Suppressor macrophage treated with lipopolysaccharide for 1 hour (primary cell): ENCODE results near the gene LASP1.
"Not testable (repeated sequence)": the region's sequence is repeated elsewhere in the genome, so short reads cannot be mapped to it uniquely, and the experiment has no call there.

Source experiments
- DNase-seq, 3 donors: peaks; one replicate each; pipeline ENCODE4 v3.0.0-alpha.2; 2020 to 2022

Gene LASP1

DNA sequence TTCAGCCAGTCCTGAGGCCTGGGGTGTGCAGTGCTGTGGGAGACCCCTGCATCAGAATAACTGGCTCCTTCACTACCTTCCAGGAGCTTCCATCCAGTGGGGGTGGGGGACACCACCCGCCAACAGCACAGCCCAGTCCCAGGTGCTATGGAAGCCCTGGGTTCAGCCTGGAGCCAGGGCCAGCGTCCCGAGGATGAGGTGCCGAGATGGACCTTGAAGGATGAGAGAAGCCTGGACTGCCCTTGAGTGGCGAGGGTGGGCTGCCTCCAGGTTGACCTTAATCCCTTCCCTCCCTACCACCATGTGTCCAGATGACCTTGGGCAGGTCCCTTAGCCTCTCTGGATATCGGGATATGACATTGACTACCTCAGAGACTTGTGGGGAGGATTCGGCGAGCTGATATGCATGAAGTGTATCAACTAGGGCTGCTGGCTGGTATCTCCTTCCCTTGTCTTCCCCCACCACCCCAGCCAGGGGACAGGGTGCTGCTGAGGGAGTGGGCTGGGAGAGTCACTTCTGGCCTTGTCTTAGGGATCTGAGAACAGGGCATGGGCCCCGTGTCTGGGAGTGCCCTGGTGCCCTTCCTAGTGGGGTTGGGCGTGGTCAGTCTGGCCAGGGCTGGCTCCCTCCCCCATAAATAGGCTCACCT, 41.3 kb downstream of the LASP1 start:
- no peak for DNase-seq

DNA sequence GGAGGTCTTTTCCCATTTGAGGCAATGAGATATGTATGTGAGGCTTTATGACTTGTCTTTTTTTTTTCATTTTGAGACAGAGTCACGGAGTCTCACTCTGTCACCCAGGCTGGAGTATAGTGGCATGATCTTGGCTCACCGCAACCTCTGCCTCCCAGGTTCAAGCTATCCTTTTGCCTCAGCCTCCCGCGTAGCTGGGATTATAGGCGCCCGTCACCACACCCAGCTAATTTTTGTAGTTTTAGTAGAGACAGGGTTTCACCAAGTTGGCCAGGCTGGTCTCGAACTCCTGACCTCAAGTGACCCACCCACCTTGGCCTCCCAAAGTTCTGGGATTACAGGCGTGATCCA, 41.8 kb downstream of the LASP1 start:
- not testable (repeated sequence) for DNase-seq

DNA sequence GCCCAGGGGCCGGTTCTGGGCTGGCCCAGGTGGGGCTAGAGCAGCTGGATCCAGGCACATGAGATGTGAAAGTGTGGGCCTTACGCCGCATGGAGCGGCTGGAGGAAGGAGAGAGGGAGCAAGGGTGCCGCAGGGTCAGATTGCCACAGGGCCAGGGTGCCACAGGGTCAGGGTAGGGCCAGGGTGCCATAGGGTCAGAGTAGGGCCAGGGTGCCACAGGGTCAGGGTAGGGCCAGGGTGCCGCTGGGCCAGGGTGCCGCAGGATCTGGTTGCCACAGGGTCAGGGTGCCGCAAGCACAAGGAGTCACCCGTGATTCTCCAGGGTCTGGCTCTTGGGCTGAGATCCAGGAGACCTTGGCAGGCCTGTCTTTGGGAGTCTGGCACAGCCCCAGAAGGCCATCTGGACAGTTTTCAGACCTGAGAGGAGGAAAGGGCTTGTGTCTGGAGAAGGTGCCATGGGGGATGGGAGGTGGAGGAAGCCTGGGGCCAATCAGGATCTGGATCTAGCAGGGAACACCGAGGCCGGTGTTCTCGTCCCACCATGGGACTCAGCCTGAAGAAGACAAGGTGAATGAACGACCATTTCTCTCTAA, 42.5 kb downstream of the LASP1 start:
- DNase-seq, result no peak

DNA sequence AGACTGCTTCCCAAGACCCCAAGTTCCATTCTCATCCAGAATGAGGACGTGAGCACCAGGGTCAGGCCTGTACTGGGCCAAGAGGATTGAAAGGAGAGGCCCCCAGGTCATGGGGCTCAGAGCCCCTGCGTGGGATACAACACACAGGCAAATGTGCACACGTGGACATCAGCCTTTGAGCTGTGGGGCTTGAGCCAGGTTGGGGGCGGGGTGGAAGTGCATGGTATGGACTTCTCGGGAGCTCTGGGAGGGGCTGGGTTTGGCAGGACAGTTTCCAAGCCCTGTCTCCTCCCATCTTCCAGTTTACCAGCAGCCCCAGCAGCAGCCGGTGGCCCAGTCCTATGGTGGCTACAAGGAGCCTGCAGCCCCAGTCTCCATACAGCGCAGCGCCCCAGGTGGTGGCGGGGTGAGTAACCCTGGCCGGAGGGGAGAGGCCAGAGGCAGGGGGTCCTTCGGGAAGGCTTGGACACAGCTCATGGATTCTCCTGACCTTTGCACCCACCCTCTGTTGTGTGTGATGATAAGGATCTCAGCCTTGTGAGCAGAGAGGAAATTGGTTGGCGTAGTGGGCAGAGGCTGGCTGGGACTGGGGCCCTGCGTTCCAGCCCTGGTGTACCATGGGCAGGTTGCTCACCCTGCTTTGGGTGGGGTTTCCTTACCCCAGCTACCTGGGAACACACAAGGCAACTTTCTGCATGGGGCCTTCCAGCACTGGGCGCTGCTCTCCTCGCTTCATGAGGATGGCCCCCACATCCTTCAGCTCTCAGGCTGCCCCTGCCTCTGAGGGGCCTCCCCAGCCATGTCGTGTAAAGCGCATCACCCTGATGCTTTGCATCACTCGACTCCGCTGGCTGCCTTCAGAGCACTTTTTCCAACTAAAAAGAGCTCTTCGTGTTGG, 45.1 kb downstream of the LASP1 start:
- DNase-seq, result no peak

DNA sequence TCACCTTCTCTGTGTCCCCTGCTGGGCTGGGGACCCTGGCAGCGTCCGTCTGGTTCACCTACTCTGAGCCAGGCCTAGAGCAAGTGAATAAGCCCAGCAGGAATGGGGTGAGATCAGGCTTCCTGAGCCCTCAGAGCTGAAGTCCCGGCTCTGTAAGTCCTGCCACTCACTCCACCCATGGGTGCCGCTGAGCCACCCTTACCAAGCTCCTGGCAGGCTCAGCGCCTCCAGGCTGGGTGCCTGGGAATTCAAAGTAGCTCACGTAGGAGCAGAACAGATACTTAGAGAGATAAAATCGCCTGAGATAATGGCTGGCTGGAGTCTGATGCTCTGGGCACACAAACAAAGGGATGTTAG, 45.8 kb downstream of the LASP1 start:
- no peak for DNase-seq

DNA sequence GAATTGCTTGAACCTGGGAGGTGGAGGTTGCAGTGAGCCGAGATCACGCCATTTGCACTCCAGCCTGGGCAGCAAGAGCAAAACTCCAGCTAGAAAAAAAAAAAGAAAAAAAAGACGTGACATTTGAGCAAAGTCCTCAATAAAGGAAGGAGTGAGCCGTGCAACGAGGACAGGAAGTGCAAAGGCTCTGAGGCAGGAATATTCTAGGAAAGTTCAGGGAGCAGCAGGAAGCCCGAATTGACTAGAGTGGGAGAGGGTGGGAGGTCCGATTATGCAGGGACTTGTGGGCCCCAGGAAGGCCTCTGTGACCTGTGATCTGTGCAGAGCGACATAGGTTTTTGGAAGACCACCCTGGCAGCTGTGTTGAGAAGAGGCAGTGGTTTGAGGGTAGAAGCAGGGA, 46.9 kb downstream of the LASP1 start:
- DNase-seq, result no peak

DNA sequence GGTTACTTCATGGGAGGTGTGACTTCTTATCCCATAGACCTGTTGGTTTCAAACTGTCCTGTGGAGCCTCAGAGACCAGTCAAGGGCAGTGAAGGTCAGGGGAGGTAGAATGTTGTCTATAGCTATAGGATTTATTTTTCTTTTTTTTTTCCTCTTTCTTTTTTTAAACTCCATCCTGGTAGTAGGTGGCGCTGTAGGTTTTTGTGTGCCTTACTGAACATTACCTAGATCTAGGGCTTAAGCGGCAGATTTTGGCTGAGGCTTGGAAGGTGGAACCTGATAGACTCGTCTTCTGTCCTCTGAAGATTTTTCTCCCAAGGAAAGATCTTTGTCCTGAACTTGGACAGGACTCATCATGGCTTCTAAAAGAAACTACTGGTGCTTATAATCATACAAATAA, 47.4 kb downstream of the LASP1 start:
- DNase-seq, result no peak

DNA sequence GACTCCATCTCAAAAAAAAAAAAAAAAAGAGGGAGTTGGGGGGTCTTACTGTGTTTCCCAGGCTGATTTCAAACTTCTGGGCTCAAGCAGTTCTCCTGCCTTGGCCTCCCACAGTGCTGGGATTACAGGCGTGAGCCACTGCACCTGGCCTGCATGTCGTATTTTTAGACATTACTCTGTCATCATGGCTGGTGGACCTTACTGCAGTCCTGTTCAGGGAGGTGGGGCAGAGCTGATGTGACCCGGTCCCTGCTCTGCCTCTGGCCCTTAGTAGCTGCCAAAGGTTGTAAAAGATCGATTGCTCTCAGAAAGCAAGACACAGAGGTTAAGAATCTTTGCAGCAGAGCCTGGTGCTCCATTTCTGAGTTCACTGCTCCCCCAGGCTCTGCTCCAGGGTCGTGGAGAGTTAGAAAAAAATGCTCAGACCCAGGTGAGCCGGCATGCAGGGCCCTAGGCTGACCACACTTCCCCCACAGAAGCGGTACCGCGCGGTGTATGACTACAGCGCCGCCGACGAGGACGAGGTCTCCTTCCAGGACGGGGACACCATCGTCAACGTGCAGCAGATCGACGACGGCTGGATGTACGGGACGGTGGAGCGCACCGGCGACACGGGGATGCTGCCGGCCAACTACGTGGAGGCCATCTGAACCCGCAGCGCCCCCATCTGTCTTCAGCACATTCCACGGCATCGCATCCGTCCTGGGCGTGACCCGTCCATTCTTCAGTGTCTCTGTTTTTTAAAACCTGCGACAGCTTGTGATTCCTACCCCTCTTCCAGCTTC, 48.5 kb downstream of the LASP1 start:
- no peak for DNase-seq

DNA sequence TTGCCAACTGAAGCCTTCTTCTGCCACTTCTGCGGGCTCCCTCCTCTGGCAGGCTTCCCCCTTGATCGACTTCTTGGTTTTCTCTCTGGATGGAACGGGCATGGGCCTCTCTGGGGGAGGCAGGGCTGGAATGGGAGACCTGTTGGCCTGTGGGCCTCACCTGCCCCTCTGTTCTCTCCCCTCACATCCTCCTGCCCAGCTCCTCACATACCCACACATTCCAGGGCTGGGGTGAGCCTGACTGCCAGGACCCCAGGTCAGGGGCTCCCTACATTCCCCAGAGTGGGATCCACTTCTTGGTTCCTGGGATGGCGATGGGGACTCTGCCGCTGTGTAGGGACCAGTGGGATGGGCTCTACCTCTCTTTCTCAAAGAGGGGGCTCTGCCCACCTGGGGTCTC, 49.1 kb downstream of the LASP1 start:
- DNase-seq, result no peak

DNA sequence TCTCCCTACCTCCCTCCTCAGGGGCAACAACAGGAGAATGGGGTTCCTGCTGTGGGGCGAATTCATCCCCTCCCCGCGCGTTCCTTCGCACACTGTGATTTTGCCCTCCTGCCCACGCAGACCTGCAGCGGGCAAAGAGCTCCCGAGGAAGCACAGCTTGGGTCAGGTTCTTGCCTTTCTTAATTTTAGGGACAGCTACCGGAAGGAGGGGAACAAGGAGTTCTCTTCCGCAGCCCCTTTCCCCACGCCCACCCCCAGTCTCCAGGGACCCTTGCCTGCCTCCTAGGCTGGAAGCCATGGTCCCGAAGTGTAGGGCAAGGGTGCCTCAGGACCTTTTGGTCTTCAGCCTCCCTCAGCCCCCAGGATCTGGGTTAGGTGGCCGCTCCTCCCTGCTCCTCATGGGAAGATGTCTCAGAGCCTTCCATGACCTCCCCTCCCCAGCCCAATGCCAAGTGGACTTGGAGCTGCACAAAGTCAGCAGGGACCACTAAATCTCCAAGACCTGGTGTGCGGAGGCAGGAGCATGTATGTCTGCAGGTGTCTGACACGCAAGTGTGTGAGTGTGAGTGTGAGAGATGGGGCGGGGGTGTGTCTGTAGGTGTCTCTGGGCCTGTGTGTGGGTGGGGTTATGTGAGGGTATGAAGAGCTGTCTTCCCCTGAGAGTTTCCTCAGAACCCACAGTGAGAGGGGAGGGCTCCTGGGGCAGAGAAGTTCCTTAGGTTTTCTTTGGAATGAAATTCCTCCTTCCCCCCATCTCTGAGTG, 49.6 kb downstream of the LASP1 start:
- no peak for DNase-seq

DNA sequence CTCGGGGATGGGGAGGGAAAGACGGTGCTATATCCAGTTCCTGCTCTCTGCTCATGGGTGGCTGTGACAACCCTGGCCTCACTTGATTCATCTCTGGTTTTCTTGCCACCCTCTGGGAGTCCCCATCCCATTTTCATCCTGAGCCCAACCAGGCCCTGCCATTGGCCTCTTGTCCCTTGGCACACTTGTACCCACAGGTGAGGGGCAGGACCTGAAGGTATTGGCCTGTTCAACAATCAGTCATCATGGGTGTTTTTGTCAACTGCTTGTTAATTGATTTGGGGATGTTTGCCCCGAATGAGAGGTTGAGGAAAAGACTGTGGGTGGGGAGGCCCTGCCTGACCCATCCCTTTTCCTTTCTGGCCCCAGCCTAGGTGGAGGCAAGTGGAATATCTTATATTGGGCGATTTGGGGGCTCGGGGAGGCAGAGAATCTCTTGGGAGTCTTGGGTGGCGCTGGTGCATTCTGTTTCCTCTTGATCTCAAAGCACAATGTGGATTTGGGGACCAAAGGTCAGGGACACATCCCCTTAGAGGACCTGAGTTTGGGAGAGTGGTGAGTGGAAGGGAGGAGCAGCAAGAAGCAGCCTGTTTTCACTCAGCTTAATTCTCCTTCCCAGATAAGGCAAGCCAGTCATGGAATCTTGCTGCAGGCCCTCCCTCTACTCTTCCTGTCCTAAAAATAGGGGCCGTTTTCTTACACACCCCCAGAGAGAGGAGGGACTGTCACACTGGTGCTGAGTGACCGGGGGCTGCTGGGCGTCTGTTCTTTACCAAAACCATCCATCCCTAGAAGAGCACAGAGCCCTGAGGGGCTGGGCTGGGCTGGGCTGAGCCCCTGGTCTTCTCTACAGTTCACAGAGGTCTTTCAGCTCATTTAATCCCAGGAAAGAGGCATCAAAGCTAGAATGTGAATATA, 50.8 kb downstream of the LASP1 start:
- DNase-seq, result no peak

DNA sequence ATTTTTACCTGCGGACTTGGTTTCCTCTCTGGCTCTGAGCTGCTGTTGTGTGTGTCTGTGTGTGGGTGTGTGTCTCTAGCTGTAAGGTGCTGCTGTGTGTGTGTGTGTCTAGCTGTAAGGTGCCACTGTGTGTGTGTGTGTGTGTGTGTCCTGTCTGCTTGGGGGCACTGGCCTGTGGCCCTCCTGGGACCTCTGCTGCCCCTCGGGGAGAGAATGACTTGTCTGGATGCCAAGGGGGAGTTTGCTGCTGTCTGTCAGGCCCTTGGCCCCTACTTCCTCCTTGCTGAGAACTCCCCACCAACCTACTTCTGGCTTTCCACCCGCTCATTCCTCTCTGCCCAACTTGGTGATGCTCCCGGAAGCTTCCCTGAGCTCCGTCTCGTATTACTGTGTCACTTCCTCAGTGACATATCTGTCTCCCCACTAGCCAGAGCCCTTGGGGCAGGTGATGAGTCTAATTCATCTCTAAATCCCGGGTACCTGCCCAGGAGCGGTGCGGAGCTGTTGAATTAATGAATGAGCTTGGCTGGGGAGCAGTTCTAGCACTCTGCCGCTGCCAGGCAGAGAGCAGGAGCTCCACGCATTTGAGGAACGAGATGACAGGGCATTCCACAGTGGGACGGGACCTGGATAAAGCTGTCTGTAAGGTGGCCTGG, 52.0 kb downstream of the LASP1 start:
- DNase-seq, result peak; percentile 65 to 76 (median 67)

DNA sequence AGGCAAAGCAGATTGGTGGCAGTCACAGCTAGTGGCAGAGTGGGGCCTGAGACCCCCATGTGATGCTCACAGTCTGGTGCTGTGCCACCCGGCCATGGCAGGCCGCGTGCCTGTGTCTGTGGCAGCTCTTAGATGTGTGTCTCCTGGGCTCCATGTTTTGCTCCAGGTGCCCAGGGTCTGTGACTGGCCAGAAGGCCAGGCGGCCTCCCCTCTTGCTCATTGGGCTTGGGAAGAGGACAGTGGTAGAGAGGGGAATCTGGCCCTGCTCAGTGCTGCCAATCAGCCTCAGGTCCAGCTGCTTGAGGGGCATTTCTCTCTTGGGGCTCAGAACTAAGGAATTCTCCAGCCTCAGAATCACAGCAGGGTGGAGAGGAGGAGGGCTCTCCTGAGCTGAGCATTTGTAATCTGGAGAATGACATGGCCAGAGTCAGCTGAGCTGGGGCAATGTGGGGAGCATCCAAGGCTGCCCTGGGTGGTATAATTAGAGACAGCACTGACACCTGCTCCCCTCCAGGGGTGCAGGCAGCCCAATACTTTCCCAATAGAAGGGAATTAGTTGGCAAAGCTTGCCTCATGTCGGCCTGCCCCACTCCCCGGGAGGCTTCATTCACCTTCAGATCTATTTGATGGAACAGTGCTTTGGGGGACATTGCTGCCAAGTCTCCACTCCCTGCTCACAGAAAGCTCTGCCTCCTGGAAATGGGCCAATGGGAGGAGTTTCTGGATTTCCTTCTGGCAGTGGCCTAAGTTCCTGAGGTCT, 52.9 kb downstream of the LASP1 start:
- peak in 1 of 3 donors; percentile 44 for DNase-seq

DNA sequence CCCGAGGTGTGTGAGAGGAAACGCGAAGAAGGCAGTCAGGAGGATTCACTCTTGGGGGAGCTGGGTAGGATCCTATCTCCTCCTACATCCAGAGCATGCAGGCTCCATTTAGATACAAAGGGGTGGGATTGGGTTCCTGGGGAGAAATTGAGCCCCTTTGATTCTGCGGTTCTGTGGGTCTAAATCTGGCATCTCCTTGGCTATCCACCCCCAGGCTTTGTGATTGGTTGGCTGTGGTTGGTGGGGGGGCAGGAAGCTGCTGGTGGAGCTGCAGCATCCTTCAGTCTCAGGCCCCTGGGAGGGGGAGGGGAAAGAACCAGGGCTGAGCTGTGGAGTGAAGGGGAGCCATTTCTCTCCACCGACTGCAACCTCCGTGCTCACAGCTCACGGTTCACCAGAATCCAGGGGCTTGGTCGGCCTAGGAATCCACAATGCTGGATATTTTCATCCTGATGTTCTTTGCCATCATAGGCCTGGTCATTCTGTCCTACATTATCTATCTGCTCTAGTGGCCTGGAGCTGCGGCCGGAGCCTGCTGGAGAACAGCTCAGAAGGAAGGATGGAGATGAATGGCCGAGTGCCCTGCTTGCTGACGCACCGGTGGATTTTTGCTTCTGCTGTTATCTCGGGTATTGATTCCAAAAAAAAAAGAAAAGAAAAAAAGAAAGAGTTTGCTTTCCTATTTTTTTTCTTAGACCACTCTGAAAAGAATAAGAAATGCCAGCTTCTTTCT, 55.6 kb downstream of the LASP1 start, which contains the start of gene LASP1NB:
TSS of gene LASP1NB (plus strand) at position 352 of the 733 bp plus-strand sequence.
- no peak for DNase-seq

DNA sequence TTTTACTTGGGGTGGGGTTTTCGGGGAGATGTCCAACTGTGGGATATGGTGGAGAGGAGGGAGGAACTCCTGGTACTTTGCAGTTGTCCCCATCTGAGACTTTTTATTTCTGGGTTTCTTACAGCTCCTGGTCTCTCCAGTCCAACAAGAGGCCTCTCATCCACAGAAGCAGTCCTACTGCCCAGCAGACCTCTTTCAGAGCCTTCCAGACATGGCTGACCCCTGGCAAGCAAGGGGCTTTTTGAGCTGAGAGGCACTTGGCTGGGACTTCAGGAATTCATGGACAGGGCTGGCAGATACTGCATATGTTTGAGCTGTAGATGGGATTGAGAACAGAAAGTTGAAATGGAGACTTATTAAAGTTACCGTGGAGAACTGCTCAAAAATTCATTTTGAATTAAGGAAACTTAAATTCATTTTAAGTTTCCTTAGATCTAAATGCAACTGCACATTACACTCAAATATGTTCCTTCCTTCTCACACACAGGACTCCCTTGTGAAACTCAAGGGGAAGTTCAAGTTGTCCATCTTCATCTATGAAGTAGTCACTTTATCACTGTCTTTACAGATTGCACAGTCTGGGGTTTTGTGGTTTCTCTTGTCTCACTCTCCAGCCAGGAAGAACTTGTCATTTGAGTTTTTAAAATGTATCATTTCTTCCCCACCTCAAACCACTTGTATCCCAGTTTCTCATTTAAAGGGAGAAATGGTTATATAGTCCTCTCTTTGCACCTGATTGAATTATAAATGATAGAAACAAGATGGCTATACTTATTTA, 56.6 kb downstream of the LASP1 start:
- peak; percentile 67 to 87 (median 87) for DNase-seq

DNA sequence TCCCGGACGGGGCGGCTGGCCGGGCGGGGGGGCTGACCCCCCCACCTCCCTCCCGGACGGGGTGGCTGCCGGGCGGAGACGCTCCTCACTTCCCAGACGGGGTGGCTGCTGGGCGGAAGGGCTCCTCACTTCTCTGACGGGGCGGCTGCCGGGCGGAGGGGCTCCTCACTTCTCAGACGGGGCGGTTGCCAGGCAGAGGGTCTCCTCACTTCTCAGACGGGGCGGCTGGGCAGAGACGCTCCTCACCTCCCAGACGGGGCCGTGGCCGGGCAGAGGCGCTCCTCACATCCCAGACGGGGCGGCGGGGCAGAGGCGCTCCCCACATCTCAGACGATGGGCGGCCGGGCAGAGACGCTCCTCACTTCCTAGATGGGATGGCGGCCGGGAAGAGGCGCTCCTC, 60.9 kb downstream of the LASP1 start:
- not testable (repeated sequence) for DNase-seq

DNA sequence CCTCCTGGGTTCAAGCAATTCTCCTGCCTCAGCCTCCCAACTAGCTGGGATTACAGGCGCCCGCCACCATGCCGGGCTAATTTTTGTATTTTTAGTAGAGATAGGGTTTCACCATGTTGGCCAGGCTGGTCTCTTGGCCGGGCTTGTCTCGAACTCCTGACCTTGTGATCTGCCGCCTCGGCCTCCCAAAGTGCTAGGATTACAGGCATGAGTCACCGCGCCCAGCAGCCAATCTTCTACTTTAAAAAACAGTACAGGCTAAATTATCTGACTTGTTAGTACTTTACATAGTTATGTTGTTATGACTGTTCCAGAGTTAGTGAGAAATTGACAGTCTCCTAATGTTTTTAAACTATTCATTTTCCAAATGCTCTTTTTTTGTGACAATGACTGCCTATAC, 64.1 kb downstream of the LASP1 start:
- not testable (repeated sequence) for DNase-seq

DNA sequence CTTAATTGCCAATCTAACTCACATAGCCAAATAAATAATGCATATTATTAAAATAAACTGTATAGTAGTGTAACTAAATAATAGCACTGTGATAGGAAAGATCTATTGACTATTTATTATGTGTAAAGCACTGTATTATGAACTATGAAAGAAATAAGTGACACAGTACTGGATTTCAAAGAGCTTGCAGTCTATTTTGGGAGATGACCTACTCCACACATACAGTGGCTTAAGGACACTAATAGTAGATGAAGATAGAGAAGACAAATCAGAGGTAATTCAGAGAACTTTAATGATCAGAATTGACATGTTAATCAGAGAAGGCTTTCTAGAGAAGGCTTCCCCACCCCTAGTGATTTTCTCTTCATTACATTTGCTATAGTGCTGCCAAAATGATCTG, 70.1 kb downstream of the LASP1 start:
- DNase-seq, result no peak
